Measurements from ENCODE around the gene FHIT. TPM values are rescaled to one million over a fixed set of nuclear protein-coding genes. Genes with fewer than 3 reads are reported as not detected.

The FHIT gene
- total RNA-seq: not detected in 2 replicates

GRCh38 chr3:61251174-61251972 is at the start of gene FHIT:
FHIT (minus strand) TSS chr3:61251452.

Data from myometrial cell (primary cell).